Naive B cell (primary cell): Measurements from ENCODE around the gene TOMM6. TPM values are rescaled to one million over a fixed set of nuclear protein-coding genes. Genes with fewer than 3 reads are reported as not detected.
A peak's percentile ranks its signal among the peaks of the same experiment; 100 is the strongest.

ENCODE experiments used
- ATAC-seq, 2 donors: fragments of 150-1000 bp; cut with Tn5 transposase; 2 replicates each; pipeline ENCODE4 v1.10.0; 2021; ENCODE audit warnings: low read depth in 2 of 2, mild to moderate bottlenecking in 2 of 2, moderate library complexity in 2 of 2
- DNase-seq: peaks from one replicate; pipeline ENCODE4 v3.0.0; 2022
- H3K27ac Mint-ChIP-seq, 6 donors: one replicate each; pipeline ENCODE4 v1.8.0; 2020 to 2022; ENCODE audit warnings: mild to moderate bottlenecking in 6 of 6, mixed read lengths in 6 of 6, moderate library complexity in 5 of 6, inconsistent platforms in 2 of 6
- H3K27me3 Mint-ChIP-seq, 3 donors: one replicate each; pipeline ENCODE4 v1.8.0; 2021 to 2022; ENCODE audit warnings: mixed read lengths in 3 of 3, mild to moderate bottlenecking in 1 of 3
- H3K36me3 Mint-ChIP-seq, 2 donors: one replicate each; pipeline ENCODE4 v1.8.0; 2020 to 2022; ENCODE audit warnings: mixed read lengths in 2 of 2, inconsistent platforms in 1 of 2, mild to moderate bottlenecking in 1 of 2
- H3K4me1 Mint-ChIP-seq, 3 donors: one replicate each; pipeline ENCODE4 v1.8.0; 2020 to 2022; ENCODE audit warnings: mixed read lengths in 3 of 3, inconsistent platforms in 1 of 3, mild to moderate bottlenecking in 1 of 3, moderate library complexity in 1 of 3
- H3K4me3 Mint-ChIP-seq, 8 donors: one replicate each; pipeline ENCODE4 v1.8.0; 2020 to 2022; ENCODE audit warnings: mild to moderate bottlenecking in 8 of 8, mixed read lengths in 8 of 8, moderate library complexity in 8 of 8, inconsistent platforms in 2 of 8
- H3K9me3 Mint-ChIP-seq, 7 donors: one replicate each; pipeline ENCODE4 v1.8.0; 2020 to 2022; ENCODE audit warnings: mixed read lengths in 7 of 7, mild to moderate bottlenecking in 5 of 7, inconsistent platforms in 2 of 7, moderate library complexity in 1 of 7
- polyA plus RNA-seq, 6 donors: library from polyadenylated mRNA; unstranded; fragments of 300-500 nt; fragmentation: Illumina TruSeq; gene quantifications; one replicate each; pipeline ENCODE4 v1.2.3, GENCODE V29; 2021; ENCODE audit warnings: low read depth in 6 of 6

Gene TOMM6
- polyA plus RNA-seq, 6 donors from 2014 or later = 366 to 456 (median 377) TPM

DNA sequence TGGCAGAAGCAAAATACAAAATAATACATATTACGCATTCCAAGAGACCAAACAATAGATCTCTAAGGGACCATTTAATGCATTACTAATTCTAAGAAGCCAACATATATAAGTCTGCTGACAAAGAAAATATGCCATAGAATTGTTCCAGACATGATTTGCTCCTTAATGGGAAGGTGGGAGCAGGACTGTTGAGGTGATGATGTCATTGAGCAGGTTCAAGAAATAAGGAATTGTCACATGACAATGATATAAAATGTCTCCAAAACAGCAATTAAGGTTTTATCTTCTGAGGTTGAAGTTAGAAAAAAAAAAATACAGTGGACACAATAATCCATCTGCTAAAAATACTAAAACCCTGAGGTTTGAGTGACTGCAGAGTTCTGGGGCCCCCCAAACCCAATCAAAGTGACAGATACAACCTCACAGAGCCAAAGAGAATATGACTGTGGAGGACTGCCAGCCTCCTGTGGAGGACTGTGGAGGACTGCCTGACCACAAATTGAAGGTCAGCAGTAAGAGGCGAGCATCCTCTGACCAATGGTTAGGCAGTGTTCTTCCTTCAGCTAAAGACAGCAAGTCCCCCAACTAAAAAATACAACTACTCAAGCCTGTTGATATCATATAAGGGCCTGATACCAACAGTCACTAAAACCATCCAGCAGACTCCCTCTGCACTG is 39.0 kb downstream of the TOMM6 start:
- no peaks in the 10 kb centered on the region for H3K36me3 Mint-ChIP-seq
- no peaks in the 10 kb centered on the region for H3K4me1 Mint-ChIP-seq
- H3K27me3 Mint-ChIP-seq = no peaks in the 10 kb centered on the region
- no peak for DNase-seq
- ATAC-seq = no peak
- no peaks in the 10 kb centered on the region for H3K9me3 Mint-ChIP-seq
- H3K4me3 Mint-ChIP-seq = no peak overlapping the region
- peak overlapping the region in 1 of 6 donors; percentile 47 for H3K27ac Mint-ChIP-seq

DNA sequence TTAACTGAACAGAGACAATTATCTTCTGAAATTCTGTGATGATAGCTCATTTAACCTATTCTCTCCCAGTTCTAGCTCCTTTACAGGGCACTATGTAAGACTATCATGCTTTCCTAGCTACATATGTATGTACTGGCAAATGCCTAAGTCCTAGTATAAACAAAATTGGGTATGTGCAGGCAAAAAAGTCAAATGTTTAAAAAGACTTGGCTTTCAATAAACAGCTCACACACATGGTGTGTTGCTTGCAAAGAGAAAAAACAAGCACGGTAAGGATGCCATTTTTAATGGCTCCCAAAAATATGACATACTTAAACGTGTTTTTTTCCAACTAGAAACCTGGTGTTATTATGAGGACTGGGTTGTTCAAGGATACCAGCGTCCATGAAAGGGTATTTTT is 44.8 kb downstream of the TOMM6 start:
- H3K27me3 Mint-ChIP-seq = no peaks in the 10 kb centered on the region
- H3K9me3 Mint-ChIP-seq = peaks cover 0 to 3% (median 0%) of the 10 kb centered on the region in 7 donors
- DNase-seq (no peak), ATAC-seq (no peak)
- H3K36me3 Mint-ChIP-seq = no peaks in the 10 kb centered on the region
- no peak overlapping the region for H3K4me3 Mint-ChIP-seq
- H3K4me1 Mint-ChIP-seq = peaks cover 0 to 3% (median 0%) of the 10 kb centered on the region in 3 donors
- H3K27ac Mint-ChIP-seq = no peak overlapping the region

DNA sequence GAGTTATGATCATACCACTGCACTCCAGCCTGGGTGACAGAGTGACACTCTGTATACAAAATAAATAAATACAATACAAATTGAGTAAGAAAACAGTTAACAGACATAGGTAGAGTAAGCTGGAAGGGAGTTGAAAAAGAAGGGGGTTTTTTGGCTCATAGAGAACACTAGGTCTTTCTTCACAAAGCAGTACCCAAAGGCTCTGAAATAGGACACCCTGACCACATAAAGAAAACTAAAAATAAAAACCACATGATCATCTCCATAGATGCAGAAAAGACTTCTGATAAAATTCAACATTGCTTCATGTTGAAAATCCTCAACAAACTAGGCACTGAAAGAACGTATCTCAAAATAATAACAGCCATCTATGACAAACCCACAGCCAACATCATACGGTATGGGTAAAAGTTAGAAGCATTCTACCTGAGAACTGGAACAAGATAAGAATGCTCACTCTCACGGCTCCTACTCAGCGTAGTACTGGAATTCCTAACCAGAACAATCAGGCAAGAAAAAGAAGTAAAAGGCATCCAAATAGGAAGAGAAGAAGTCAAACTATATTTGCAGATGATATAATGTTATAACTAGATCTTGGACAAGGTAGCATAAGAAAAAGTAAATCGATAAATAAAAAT is 48.6 kb downstream of the TOMM6 start:
- Mint-ChIP-seq H3K27ac (no peak overlapping the region), H3K36me3 (no peaks in the 10 kb centered on the region), H3K27me3 (no peaks in the 10 kb centered on the region), H3K4me3 (no peak overlapping the region), H3K9me3 (peaks cover 0 to 3% (median 0%) of the 10 kb centered on the region in 7 donors), H3K4me1 (peaks cover 0 to 3% (median 0%) of the 10 kb centered on the region in 3 donors)
- DNase-seq (no peak), ATAC-seq (no peak)

- DNase-seq (no peak), ATAC-seq (no peak)
- H3K27me3 Mint-ChIP-seq = no peaks in the 10 kb centered on the region
- no peak overlapping the region for H3K4me3 Mint-ChIP-seq
- H3K36me3 Mint-ChIP-seq = no peaks in the 10 kb centered on the region
- peaks cover 0 to 3% (median 0%) of the 10 kb centered on the region in 3 donors for H3K4me1 Mint-ChIP-seq
- peaks cover 0 to 3% (median 0%) of the 10 kb centered on the region in 7 donors for H3K9me3 Mint-ChIP-seq
- no peak overlapping the region for H3K27ac Mint-ChIP-seq
Measured at GRCh38 chr6:41836660-41837052, 49.2 kb downstream of the TOMM6 start.

Other genes starting within 250 kb of the TOMM6 start
- 1 to 10 TPM in 5 of 6 donors, under 1 TPM in 1; 0.55 to 4.7 (median 2.2) TPM for gene FOXP4, start 241.3 kb upstream of the TOMM6 start, polyA plus RNA-seq
- not detected for gene MDFI, start 149.2 kb upstream of the TOMM6 start, polyA plus RNA-seq
- gene TFEB, start 52.1 kb upstream of the TOMM6 start, polyA plus RNA-seq = 100 to 1,000 TPM in 1 of 6 donors, 10 to 100 TPM in 5; 52.3 to 145 (median 72.6) TPM
- not detected for gene PGC, start 40.3 kb upstream of the TOMM6 start, polyA plus RNA-seq
- gene FRS3, start 7.8 kb upstream of the TOMM6 start, polyA plus RNA-seq = 1 to 10 TPM in 5 of 6 donors, not detected in 1; 1.5 to 3.3 (median 1.8) TPM
- gene PRICKLE4, start 6.9 kb upstream of the TOMM6 start, polyA plus RNA-seq = not detected
- gene USP49, start 107.7 kb downstream of the TOMM6 start, polyA plus RNA-seq = 1 to 10 TPM in 1 of 6 donors, under 1 TPM in 4, not detected in 1; 0.62 to 1.0 (median 0.69) TPM
- 10 to 100 TPM in 4 of 6 donors, 1 to 10 TPM in 2; 9.5 to 12.0 (median 10.5) TPM for gene MED20, start 133.4 kb downstream of the TOMM6 start, polyA plus RNA-seq
- 1 to 10 TPM; 3.0 to 8.6 (median 5.5) TPM for gene BYSL, start 133.8 kb downstream of the TOMM6 start, polyA plus RNA-seq
- 100 to 1,000 TPM; 207 to 529 (median 394) TPM for gene CCND3, start 154.1 kb downstream of the TOMM6 start, polyA plus RNA-seq